ENCODE data around the gene MRPS22. TPM values are rescaled to one million over a fixed set of nuclear protein-coding genes. Genes with fewer than 3 reads are reported as not detected.
A peak's percentile ranks its signal among the peaks of the same experiment; 100 is the strongest.

Gene MRPS22
- 40.0 and 43.0 TPM in 2 replicates for total RNA-seq (ENCODE audit: low replicate concordance)
- long read RNA-seq, transcript MRPS22-202 (8 exons, 1,099 nt) = minor isoform, 16 of 124 reads
- long read RNA-seq, transcript MRPS22-201 (8 exons, 1,120 nt) = major isoform, 96 of 124 reads
- long read RNA-seq, partial matches to known transcripts = 2 of 124 reads
- long read RNA-seq, other reads (novel, unspliced or antisense) = 7 of 124 reads

DNA sequence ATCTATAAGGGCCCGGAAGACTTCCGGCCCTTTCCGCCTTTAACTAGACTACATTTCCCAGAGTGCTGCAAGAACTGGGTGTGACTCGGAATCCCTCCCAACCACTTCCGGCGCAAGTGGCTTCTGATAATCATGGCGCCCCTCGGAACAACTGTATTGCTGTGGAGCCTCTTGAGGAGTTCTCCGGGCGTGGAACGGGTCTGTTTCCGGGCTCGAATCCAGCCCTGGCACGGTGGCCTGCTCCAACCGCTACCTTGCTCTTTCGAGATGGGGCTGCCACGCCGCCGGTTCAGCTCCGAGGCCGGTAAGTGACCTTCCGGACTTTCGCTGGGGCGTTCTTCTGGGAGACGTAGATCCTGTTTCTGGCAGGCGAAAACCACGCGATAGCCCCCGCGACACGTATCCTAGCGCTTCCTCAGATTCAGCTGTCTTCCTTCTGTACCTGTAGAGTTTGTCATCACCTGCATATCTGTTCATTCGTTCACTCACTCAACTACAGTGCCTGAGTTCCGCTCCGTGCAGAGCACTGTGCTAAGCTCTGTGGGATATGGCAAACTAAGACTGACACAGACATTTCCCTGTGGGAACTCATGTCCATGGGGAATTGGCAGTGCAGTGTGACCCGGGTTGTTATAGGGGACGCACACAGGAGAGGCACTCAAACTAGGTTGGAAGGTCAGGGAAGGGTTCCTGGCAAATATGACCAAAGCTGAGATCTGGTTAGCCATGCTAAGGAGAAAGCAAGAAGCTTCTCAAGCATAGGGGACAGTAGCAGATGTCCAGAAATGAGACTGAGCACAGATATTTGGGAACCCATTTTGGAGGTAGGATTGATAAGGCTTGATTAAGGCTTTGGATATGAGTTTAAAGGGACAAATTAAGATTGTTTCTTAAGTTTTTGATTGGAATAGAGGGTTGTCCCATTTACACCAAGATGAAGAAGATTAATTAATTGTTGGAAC is at the start of gene MRPS22:
Gene MRPS22 (plus strand): TSS at position 126 of the 962 bp plus-strand sequence. CDS start 7 bp downstream, at position 133.
- Mint-ChIP-seq H3K27me3 (peaks cover 29% of the 10 kb centered on the region), H3K4me1 (ENCODE audit: unreplicated experiment) (no peaks in the 10 kb centered on the region), H3K27ac (no peak within 1 kb of the TSS), H3K4me3 (peak within 1 kb of the TSS; percentile 53), H3K9me3 (no peaks in the 10 kb centered on the region), H3K36me3 (peaks cover 4% of the 10 kb centered on the region)
- no peak for DNase-seq (ENCODE audit: extremely low spot score, unreplicated experiment)
- TF ChIP-seq, protein P1, sequence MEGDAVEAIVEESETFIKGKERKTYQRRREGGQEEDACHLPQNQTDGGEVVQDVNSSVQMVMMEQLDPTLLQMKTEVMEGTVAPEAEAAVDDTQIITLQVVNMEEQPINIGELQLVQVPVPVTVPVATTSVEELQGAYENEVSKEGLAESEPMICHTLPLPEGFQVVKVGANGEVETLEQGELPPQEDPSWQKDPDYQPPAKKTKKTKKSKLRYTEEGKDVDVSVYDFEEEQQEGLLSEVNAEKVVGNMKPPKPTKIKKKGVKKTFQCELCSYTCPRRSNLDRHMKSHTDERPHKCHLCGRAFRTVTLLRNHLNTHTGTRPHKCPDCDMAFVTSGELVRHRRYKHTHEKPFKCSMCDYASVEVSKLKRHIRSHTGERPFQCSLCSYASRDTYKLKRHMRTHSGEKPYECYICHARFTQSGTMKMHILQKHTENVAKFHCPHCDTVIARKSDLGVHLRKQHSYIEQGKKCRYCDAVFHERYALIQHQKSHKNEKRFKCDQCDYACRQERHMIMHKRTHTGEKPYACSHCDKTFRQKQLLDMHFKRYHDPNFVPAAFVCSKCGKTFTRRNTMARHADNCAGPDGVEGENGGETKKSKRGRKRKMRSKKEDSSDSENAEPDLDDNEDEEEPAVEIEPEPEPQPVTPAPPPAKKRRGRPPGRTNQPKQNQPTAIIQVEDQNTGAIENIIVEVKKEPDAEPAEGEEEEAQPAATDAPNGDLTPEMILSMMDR (conservative IDR thresholded peaks at IDR 0.05) = no peak

- Mint-ChIP-seq H3K4me3 (no peak overlapping the region), H3K27ac (no peak overlapping the region), H3K27me3 (peaks cover 14% of the 10 kb centered on the region), H3K9me3 (no peaks in the 10 kb centered on the region), H3K4me1 (ENCODE audit: unreplicated experiment) (peaks cover 13% of the 10 kb centered on the region), H3K36me3 (no peaks in the 10 kb centered on the region)
- no peak for DNase-seq (ENCODE audit: extremely low spot score, unreplicated experiment)
- TF ChIP-seq, protein P1 (conservative IDR thresholded peaks at IDR 0.05) = no peak
Measured at GRCh38 chr3:139295040-139295439, 48.8 kb upstream of the MRPS22 start.

GRCh38 chr3:139296141-139296718 is 47.6 kb upstream of the MRPS22 start:
- H3K27ac Mint-ChIP-seq = no peak overlapping the region
- peaks cover 14% of the 10 kb centered on the region for H3K27me3 Mint-ChIP-seq
- TF ChIP-seq, protein P1 (conservative IDR thresholded peaks at IDR 0.05) = no peak
- H3K4me1 Mint-ChIP-seq (ENCODE audit: unreplicated experiment) = peaks cover 13% of the 10 kb centered on the region
- H3K9me3 Mint-ChIP-seq = no peaks in the 10 kb centered on the region
- H3K36me3 Mint-ChIP-seq = no peaks in the 10 kb centered on the region
- DNase-seq (ENCODE audit: extremely low spot score, unreplicated experiment) = no peak
- H3K4me3 Mint-ChIP-seq = no peak overlapping the region

DNA sequence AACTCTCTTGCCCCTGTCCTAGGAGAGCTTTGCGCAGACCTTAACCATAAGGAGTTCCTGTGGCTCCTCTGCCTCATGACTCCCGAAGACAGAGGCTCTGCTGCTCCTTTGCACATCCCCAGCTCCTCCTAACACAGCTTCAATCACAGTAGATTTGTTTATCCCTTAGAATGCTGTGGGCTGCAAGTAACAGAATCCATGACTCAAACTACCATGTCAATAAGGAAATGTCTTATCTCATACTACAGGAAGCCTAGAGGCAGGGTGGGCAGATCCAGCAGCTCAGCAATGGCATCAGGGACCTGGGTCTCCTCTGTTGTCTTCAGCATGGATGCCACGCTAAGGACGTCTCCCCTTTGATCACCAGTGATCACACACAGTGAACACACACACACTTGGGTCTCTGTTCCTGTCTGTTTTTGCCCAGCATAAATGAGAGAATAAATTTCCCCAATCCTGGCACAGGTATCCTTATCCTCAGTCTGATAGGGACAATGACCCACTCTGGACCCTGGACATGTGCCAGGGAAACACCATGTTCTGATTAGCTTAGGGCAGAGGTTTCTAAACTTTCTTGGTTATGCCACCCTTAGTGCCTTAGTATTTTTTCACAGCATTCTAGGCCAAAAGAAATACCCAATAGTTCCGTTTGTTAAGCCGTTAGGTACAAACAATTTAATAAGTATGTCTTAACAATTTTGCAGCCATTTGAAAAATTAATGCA is 46.1 kb upstream of the MRPS22 start:
- Mint-ChIP-seq H3K27ac (no peak overlapping the region), H3K27me3 (peaks cover 11% of the 10 kb centered on the region), H3K4me1 (ENCODE audit: unreplicated experiment) (peaks cover 6% of the 10 kb centered on the region), H3K9me3 (no peaks in the 10 kb centered on the region), H3K36me3 (no peaks in the 10 kb centered on the region), H3K4me3 (no peak overlapping the region)
- TF ChIP-seq, protein P1 (conservative IDR thresholded peaks at IDR 0.05) = no peak
- no peak for DNase-seq (ENCODE audit: extremely low spot score, unreplicated experiment)
